Gastroesophageal sphincter (tissue), 3 donors: Measurements from ENCODE around the gene NEDD4.
"Not testable (repeated sequence)": the region's sequence is repeated elsewhere in the genome, so short reads cannot be mapped to it uniquely, and the experiment has no call there.

ENCODE experiments used
- CTCF ChIP-seq, 4 experiments: fragments of 200-600 bp in 2 of 4; fragments of 450-650 bp in 2 of 4; sonication (generic) in 1 of 4; IDR thresholded peaks; one replicate each; pipeline ENCODE4 v1.5.1; 2017 to 2019; ENCODE audit warnings: antibody characterized with exemption in 4 of 4, mild to moderate bottlenecking in 2 of 4, moderate library complexity in 2 of 4
- POLR2A ChIP-seq, 2 donors: fragments of 450-650 bp; IDR thresholded peaks; one replicate each; pipeline ENCODE4 v1.6.1; 2017; ENCODE audit warnings: antibody characterized with exemption in 2 of 2, mild to moderate bottlenecking in 2 of 2, moderate library complexity in 1 of 2
- POLR2AphosphoS5 ChIP-seq: sonication (generic); formaldehyde crosslinking; IDR thresholded peaks from one replicate; pipeline ENCODE4 v1.6.1; 2017; ENCODE audit warnings: antibody characterized with exemption

- TF ChIP-seq POLR2AphosphoS5; CTCF (IDR thresholded peaks at IDR 0.05); POLR2A (IDR thresholded peaks at IDR 0.05): not testable (repeated sequence)
Measured at GRCh38 chr15:55868291-55868690, 125.1 kb downstream of the NEDD4 start.
